ENCODE measurements around the gene MYO7A.

DNA sequence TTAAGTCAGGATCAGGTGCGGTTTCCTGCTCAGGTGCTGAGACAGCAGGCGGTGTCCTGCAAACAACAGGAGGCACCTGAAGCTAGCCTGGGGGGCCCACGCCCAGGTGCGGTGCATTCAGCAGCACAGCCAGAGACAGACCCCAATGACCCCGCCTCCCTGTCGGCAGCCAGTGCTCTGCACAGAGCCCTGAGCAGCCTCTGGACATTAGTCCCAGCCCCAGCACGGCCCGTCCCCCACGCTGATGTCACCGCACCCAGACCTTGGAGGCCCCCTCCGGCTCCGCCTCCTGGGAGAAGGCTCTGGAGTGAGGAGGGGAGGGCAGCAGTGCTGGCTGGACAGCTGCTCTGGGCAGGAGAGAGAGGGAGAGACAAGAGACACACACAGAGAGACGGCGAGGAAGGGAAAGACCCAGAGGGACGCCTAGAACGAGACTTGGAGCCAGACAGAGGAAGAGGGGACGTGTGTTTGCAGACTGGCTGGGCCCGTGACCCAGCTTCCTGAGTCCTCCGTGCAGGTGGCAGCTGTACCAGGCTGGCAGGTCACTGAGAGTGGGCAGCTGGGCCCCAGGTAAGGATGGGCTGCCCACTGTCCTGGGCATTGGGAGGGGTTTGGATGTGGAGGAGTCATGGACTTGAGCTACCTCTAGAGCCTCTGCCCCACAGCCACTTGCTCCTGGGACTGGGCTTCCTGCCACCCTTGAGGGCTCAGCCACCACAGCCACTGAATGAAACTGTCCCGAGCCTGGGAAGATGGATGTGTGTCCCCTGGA, at the start of gene MYO7A:
- no peak for TF ChIP-seq CTCF (conservative IDR thresholded peaks at IDR 0.05; ENCODE audit: low read length)
- no peak for TF ChIP-seq EZH2phosphoT487 (IDR thresholded peaks at IDR 0.05; ENCODE audit: borderline replicate concordance)

Data from Loucy (cell line).